Endothelial cell of umbilical vein (primary cell): ENCODE measurements around the gene FBXO48. TPM values are rescaled to one million over a fixed set of nuclear protein-coding genes. Genes with fewer than 3 reads are reported as not detected.
"Not testable (repeated sequence)": the region's sequence is repeated elsewhere in the genome, so short reads cannot be mapped to it uniquely, and the experiment has no call there.

Experiments used
- BruUV-seq: library from RNA; stranded (reverse); fragments of 400-500 nt; replicated peaks from 2 replicates; lab custom pipeline; 2021; lab: Mats Ljungman, UMichigan
- CTCF ChIA-PET: fragments of 300-600, 350-600 bp; sonication (Branson Sonifier 250); formaldehyde crosslinking; loops from one replicate; lab custom pipeline; 2021; ENCODE audit warnings: antibody characterized with exemption, inconsistent platforms; lab: Charles Lee
- POLR2A ChIA-PET: fragments of 300-600, 350-600 bp; sonication (Branson Sonifier 250); formaldehyde crosslinking; loops from one replicate; lab custom pipeline; 2021; ENCODE audit warnings: antibody characterized with exemption, inconsistent platforms; lab: Charles Lee
- DNase-seq: peaks from one replicate; pipeline ENCODE4 v3.0.0-alpha.2; 2011; ENCODE audit warnings: low read depth, low spot score
- FAIRE-seq: peaks from 2 replicates; lab custom pipeline; 2011; peaks lifted over from hg19 to GRCh38; lab: Jason Lieb, UNC
- H2AFZ ChIP-seq: 2 replicates; pipeline ENCODE4 v1.6.0; 2012; ENCODE audit warnings: low read depth, low read length, control low read depth, inconsistent platforms
- H3K27ac ChIP-seq: 2 replicates; pipeline ENCODE4 v1.5.1; 2011; ENCODE audit warnings: low read depth, mild to moderate bottlenecking, control low read depth, low read length, moderate library complexity; ENCODE audit not compliant: insufficient read depth
- H3K27me3 ChIP-seq, 2 experiments: 2 replicates each; pipeline versions ENCODE4 v1.6.0 to v1.6.1; 2011; ENCODE audit warnings: low read length in 2 of 2, mixed read lengths in 1 of 2; ENCODE audit not compliant: control insufficient read depth in 2 of 2, insufficient read depth in 2 of 2
- H3K36me3 ChIP-seq, 2 experiments: 2 replicates in 1 of 2; 3 replicates in 1 of 2; pipeline ENCODE4 v1.5.1; 2011; ENCODE audit warnings: low read length in 2 of 2, mild to moderate bottlenecking in 1 of 2, moderate library complexity in 1 of 2; ENCODE audit not compliant: control insufficient read depth in 2 of 2, insufficient read depth in 2 of 2; ENCODE audit errors: extremely low read depth in 1 of 2
- H3K4me1 ChIP-seq: 3 replicates; pipeline ENCODE4 v1.5.1; 2011; ENCODE audit warnings: mild to moderate bottlenecking, low read length; ENCODE audit not compliant: control insufficient read depth, insufficient read depth; ENCODE audit errors: extremely low read depth
- H3K4me2 ChIP-seq: 2 replicates; pipeline ENCODE4 v1.6.1; 2011; ENCODE audit warnings: low read length, control low read depth, mixed read lengths; ENCODE audit not compliant: insufficient read depth
- H3K4me3 ChIP-seq, 3 experiments: fragments of 200-600 bp in 1 of 3; sonication (generic), shearing (Covaris generic) in 1 of 3; replicated peaks in 1 of 3; 2 replicates each; pipeline ENCODE4 v1.5.1; 2011 to 2016; ENCODE audit warnings: control low read depth in 3 of 3, low read length in 3 of 3, mild to moderate bottlenecking in 2 of 3, inconsistent platforms in 1 of 3, low read depth in 1 of 3, moderate library complexity in 1 of 3; ENCODE audit not compliant: insufficient read depth in 1 of 3
- H3K79me2 ChIP-seq: 2 replicates; pipeline ENCODE4 v1.6.0; 2012; ENCODE audit warnings: low read length, inconsistent platforms; ENCODE audit not compliant: control insufficient read depth, insufficient read depth
- H3K9ac ChIP-seq: replicated peaks from 2 replicates; pipeline ENCODE3; 2011; ENCODE audit warnings: low read length, control low read depth; ENCODE audit not compliant: insufficient read depth; ENCODE audit errors: extremely low read depth
- H3K9me1 ChIP-seq: replicated peaks from 3 replicates; pipeline ENCODE4 v1.6.0; 2011; ENCODE audit warnings: mild to moderate bottlenecking, low read length; ENCODE audit not compliant: control insufficient read depth, insufficient read depth; ENCODE audit errors: extremely low read depth
- H3K9me3 ChIP-seq: replicated peaks from 2 replicates; pipeline ENCODE4 v1.5.1; 2012; ENCODE audit warnings: low read length, inconsistent platforms; ENCODE audit not compliant: control insufficient read depth, insufficient read depth
- H4K20me1 ChIP-seq: replicated peaks from 2 replicates; pipeline ENCODE3; 2011; ENCODE audit warnings: mild to moderate bottlenecking, low read length; ENCODE audit not compliant: control insufficient read depth, insufficient read depth; ENCODE audit errors: extremely low read depth
- EZH2 ChIP-seq: IDR thresholded peaks from 2 replicates; pipeline ENCODE4 v1.6.1; 2012; ENCODE audit warnings: borderline replicate concordance, low read depth, mild to moderate bottlenecking, moderate library complexity, low read length, inconsistent platforms; ENCODE audit not compliant: severe bottlenecking
- FOS ChIP-seq: IDR thresholded peaks from 2 replicates; pipeline ENCODE4 v1.6.1; 2011; ENCODE audit warnings: mild to moderate bottlenecking, low read length, moderate library complexity, borderline replicate concordance; ENCODE audit not compliant: insufficient read depth
- GATA2 ChIP-seq: IDR thresholded peaks from 2 replicates; pipeline ENCODE4 v1.7.0; 2011; ENCODE audit warnings: low read depth, mild to moderate bottlenecking, moderate library complexity, mixed read lengths, low read length; ENCODE audit not compliant: insufficient read length, insufficient read depth
- JUN ChIP-seq: IDR thresholded peaks from 2 replicates; pipeline ENCODE4 v1.6.1; 2011; ENCODE audit warnings: borderline replicate concordance, low read depth; ENCODE audit not compliant: insufficient read length, insufficient read depth
- MYC ChIP-seq: IDR thresholded peaks from one replicate; pipeline ENCODE4 v1.6.1; 2011; ENCODE audit warnings: mild to moderate bottlenecking, low read depth, low read length
- POLR2A ChIP-seq: IDR thresholded peaks from 2 replicates; pipeline ENCODE4 v1.6.1; 2012; ENCODE audit warnings: low read depth, mild to moderate bottlenecking, control low read depth, low read length
- POLR2AphosphoS5 ChIP-seq: IDR thresholded peaks from 2 replicates; pipeline ENCODE4 v1.6.1; 2012; ENCODE audit warnings: low read depth, mild to moderate bottlenecking, control low read depth, low read length, moderate library complexity; ENCODE audit not compliant: insufficient read depth
- dilution Hi-C: fragments of 300-500 bp; cut with MboI; formaldehyde crosslinking; loops from one replicate; pipeline ENCODE4 v1.15.0; 2019; ENCODE audit warnings: low sequenced_read_pairs; ENCODE audit not compliant: extremely low pct_ligation_motif_present
- intact Hi-C: fragments of 100-400 bp; cut with micrococcal nuclease; formaldehyde crosslinking; loops from one replicate; pipeline ENCODE4 v1.10.0; 2022
- polyA plus RNA-seq, 4 experiments: library from polyadenylated mRNA; depleted of rRNA in 3 of 4; stranded (reverse) in 3 of 4; unstranded in 1 of 4; fragments of >200 nt; gene quantifications; 2 replicates each; pipeline versions ENCODE4 v1.2.1 to v1.2.3, GENCODE V29; 2011 to 2012; ENCODE audit warnings: missing spikeins in 1 of 4
- total RNA-seq: library from RNA; stranded (reverse); gene quantifications from 2 replicates; pipeline ENCODE4 v1.2.3, GENCODE V29; 2021
- TF ChIP-seq, protein P1 (sequence below): IDR thresholded peaks from 2 replicates; pipeline ENCODE4 v1.6.1; 2011; ENCODE audit not compliant: insufficient read depth, insufficient read length
- TF ChIP-seq, protein P2 (sequence below), 2 donors: IDR thresholded peaks; 1 replicate in 1 of 2; 2 replicates in 1 of 2; pipeline ENCODE4 v1.5.1; 2011; ENCODE audit warnings: low read length in 2 of 2, mild to moderate bottlenecking in 2 of 2, moderate library complexity in 2 of 2, control low read depth in 1 of 2, inconsistent platforms in 1 of 2, low read depth in 1 of 2; ENCODE audit not compliant: insufficient read depth in 1 of 2; ENCODE audit errors: extremely low read depth in 1 of 2

FBXO48 gene
- total and polyA plus RNA-seq, 2 donors (not counting 3 experiments of a cell fraction or from before 2014, with no cell fraction given): 0.46 to 0.73 TPM

DNA sequence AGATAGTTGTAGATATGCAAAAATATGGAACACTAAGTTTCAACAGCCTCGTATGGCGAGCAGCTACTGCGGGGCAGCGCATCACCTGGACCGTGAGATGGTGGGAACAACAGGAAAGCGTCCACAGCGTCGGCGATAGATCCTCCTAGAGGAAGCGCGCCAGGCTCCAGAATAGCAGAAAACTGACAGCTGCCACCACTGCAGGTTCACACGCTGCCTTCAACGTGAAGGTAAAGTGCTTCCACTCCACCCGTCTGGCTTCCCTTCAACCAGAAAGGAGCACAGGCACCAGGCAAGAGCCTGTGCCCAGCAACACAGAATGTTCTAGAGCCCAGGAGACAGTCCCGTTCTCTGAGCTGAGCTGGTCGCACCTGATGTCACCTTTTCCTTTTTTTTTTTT lies 20.0 kb downstream of the FBXO48 start:
- Histone ChIP-seq H3K4me2 (no peak overlapping the region), H3K9me3 (no peaks in the 10 kb centered on the region), H3K9me1 (no peaks in the 10 kb centered on the region), H3K4me1 (no peaks in the 10 kb centered on the region), H4K20me1 (no peaks in the 10 kb centered on the region), H3K4me3 (no peak overlapping the region), H3K9ac (no peak overlapping the region), H3K36me3 (no peaks in the 10 kb centered on the region), H2AFZ (no peak overlapping the region), H3K27me3 (peaks cover 0 to 9% of the 10 kb centered on the region in 2 experiments), H3K27ac (no peak overlapping the region), H3K79me2 (no peaks in the 10 kb centered on the region)
- no TSS peak for BruUV-seq
- POLR2A ChIA-PET: no interaction called here
- CTCF ChIA-PET: no interaction called here
- dilution Hi-C loops (no loop called here), intact Hi-C loops (loop anchor here (10.0 kb wide), 1 partner anchor 192 kb away; the partner anchor contains the start of gene PPP3R1)
- DNase-seq (no peak), FAIRE-seq (no peak)
- no peak for TF ChIP-seq EZH2
- no peak for TF ChIP-seq POLR2AphosphoS5
- no peak for TF ChIP-seq POLR2A
- TF ChIP-seq, protein P1, sequence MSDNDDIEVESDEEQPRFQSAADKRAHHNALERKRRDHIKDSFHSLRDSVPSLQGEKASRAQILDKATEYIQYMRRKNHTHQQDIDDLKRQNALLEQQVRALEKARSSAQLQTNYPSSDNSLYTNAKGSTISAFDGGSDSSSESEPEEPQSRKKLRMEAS: no peak
- TF ChIP-seq GATA2: no peak
- TF ChIP-seq MYC: no peak
- no peak for TF ChIP-seq FOS
- TF ChIP-seq, protein P2, sequence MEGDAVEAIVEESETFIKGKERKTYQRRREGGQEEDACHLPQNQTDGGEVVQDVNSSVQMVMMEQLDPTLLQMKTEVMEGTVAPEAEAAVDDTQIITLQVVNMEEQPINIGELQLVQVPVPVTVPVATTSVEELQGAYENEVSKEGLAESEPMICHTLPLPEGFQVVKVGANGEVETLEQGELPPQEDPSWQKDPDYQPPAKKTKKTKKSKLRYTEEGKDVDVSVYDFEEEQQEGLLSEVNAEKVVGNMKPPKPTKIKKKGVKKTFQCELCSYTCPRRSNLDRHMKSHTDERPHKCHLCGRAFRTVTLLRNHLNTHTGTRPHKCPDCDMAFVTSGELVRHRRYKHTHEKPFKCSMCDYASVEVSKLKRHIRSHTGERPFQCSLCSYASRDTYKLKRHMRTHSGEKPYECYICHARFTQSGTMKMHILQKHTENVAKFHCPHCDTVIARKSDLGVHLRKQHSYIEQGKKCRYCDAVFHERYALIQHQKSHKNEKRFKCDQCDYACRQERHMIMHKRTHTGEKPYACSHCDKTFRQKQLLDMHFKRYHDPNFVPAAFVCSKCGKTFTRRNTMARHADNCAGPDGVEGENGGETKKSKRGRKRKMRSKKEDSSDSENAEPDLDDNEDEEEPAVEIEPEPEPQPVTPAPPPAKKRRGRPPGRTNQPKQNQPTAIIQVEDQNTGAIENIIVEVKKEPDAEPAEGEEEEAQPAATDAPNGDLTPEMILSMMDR (IDR thresholded peaks at IDR 0.05; ENCODE audit: extremely low read depth in 1 of 2, insufficient read depth in 1 of 2, low read depth in 1 of 2, low read length in 2 of 2): no peak
- no peak for TF ChIP-seq JUN

DNA sequence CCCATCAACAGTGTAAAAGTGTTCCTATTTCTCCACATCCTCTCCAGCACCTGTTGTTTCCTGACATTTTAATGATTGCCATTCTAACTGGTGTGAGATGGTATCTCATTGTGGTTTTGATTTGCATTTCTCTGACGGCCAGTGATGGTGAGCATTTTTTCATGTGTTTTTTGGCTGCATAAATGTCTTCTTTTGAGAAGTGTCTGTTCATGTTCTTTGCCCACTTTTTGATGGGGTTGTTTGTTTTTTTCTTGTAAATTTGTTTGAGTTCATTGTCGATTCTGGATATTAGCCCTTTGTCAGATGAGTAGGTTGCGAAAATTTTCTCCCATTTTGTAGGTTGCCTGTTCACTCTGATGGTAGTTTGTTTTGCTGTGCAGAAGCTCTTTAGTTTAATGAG lies 20.7 kb downstream of the FBXO48 start:
- FAIRE-seq, CTCF ChIA-PET, DNase-seq, H3K79me2 ChIP-seq, POLR2A ChIA-PET, H2AFZ ChIP-seq, H3K9ac ChIP-seq, H3K4me3 ChIP-seq, H3K4me2 ChIP-seq, H3K4me1 ChIP-seq, H3K9me3 ChIP-seq, H3K36me3 ChIP-seq, dilution Hi-C loops, H4K20me1 ChIP-seq, BruUV-seq, H3K27ac ChIP-seq, H3K9me1 ChIP-seq: not testable (repeated sequence)
- peaks cover 0 to 12% of the 10 kb centered on the region in 2 experiments for H3K27me3 ChIP-seq
- intact Hi-C loops: loop anchor here (10.0 kb wide), 1 partner anchor 192 kb away; the partner anchor contains the start of gene PPP3R1
